OCI-LY3 (cell line): ENCODE data around the gene ATP2A2.

Experiments
- CTCF ChIP-seq: fragments of 200-600, 300-600 bp; sonication (generic); IDR thresholded peaks from 2 replicates; pipeline ENCODE4 v1.5.1; 2014; ENCODE audit warnings: antibody characterized with exemption, low read length, low read depth
- EZH2phosphoT487 ChIP-seq: fragments of 200-600 bp; shearing (Covaris generic); IDR thresholded peaks from 2 replicates; pipeline ENCODE4 v1.6.1; 2018; ENCODE audit warnings: antibody characterized with exemption, mixed run types, low read depth

GRCh38 chr12:110253176-110253575 is 27.9 kb upstream of the ATP2A2 start:
- TF ChIP-seq CTCF (no peak), EZH2phosphoT487 (no peak)
